Neural progenitor cell (in vitro differentiated cells): ENCODE measurements around the gene CGREF1.

Experiments used
- EZH2 ChIP-seq: fragments of 200-600 bp; sonication (generic); IDR thresholded peaks from 2 replicates; pipeline ENCODE4 v1.6.1; 2017; ENCODE audit warnings: antibody characterized with exemption, mild to moderate bottlenecking, moderate library complexity
- TF ChIP-seq, protein P1 (sequence below): fragments of 200-600 bp; sonication (generic); IDR thresholded peaks from 2 replicates; pipeline ENCODE4 v1.5.1; 2017; ENCODE audit warnings: antibody characterized with exemption, mild to moderate bottlenecking

DNA sequence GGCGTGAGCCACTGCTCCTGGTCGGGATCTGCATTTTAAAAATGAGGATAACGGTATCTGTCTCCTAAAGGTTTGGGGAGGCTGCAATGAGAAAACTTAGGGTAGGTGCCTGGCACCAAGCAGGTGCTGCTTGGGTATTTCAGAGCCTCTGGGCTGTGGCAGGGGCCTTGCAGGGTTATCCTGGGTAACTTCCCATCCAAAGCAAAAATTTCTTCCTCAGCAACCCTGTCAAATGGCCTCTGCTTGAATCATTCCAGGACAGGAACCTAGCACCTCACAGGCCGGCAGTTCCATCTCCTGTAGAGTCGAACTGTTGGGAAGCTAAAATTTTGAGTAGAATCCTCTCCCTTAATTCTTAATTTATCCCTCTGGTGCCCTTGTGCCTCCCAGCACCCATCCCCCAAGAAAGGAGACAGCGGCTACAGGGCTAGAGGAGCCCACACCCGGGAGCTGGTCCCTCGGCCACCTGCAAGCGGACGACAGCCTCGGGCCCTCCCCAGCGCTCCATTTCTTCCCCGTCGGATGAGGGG lies 868 bp downstream of the CGREF1 start:
- TF ChIP-seq, protein P1, sequence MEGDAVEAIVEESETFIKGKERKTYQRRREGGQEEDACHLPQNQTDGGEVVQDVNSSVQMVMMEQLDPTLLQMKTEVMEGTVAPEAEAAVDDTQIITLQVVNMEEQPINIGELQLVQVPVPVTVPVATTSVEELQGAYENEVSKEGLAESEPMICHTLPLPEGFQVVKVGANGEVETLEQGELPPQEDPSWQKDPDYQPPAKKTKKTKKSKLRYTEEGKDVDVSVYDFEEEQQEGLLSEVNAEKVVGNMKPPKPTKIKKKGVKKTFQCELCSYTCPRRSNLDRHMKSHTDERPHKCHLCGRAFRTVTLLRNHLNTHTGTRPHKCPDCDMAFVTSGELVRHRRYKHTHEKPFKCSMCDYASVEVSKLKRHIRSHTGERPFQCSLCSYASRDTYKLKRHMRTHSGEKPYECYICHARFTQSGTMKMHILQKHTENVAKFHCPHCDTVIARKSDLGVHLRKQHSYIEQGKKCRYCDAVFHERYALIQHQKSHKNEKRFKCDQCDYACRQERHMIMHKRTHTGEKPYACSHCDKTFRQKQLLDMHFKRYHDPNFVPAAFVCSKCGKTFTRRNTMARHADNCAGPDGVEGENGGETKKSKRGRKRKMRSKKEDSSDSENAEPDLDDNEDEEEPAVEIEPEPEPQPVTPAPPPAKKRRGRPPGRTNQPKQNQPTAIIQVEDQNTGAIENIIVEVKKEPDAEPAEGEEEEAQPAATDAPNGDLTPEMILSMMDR: no peak
- TF ChIP-seq EZH2: no peak
